Small intestine (tissue), 7 donors: Measurements from ENCODE around the gene GLI1. TPM values are rescaled to one million over a fixed set of nuclear protein-coding genes. Genes with fewer than 3 reads are reported as not detected.
"Not testable (repeated sequence)": the region's sequence is repeated elsewhere in the genome, so short reads cannot be mapped to it uniquely, and the experiment has no call there.

ENCODE experiments used
- DNase-seq, 2 donors: peaks; one replicate each; pipeline versions ENCODE4 v3.0.0 to v3.0.0-alpha.2; 2013
- FAIRE-seq: peaks from 2 replicates; lab custom pipeline; 2012; peaks lifted over from hg19 to GRCh38; lab: Jason Lieb, UNC
- H3K27ac ChIP-seq, 3 donors: one replicate each; pipeline ENCODE4 v1.5.1; 2013; ENCODE audit warnings: low read length in 2 of 3, mild to moderate bottlenecking in 2 of 3, control low read depth in 1 of 3, inconsistent platforms in 1 of 3, low read depth in 1 of 3, moderate library complexity in 1 of 3
- H3K27me3 ChIP-seq, 3 donors: one replicate each; pipeline ENCODE4 v1.6.1; 2013; ENCODE audit warnings: low read length in 3 of 3, inconsistent platforms in 1 of 3; ENCODE audit not compliant: control insufficient read depth in 3 of 3, insufficient read depth in 3 of 3
- H3K36me3 ChIP-seq, 3 donors: one replicate each; pipeline ENCODE4 v1.6.1; 2013; ENCODE audit warnings: low read length in 3 of 3, inconsistent platforms in 1 of 3, low read depth in 1 of 3, mild to moderate bottlenecking in 1 of 3, moderate library complexity in 1 of 3; ENCODE audit not compliant: control insufficient read depth in 3 of 3, insufficient read depth in 2 of 3
- H3K4me1 ChIP-seq, 3 donors: one replicate each; pipeline ENCODE4 v1.6.1; 2013; ENCODE audit warnings: low read length in 2 of 3, inconsistent platforms in 1 of 3, low read depth in 1 of 3, mild to moderate bottlenecking in 1 of 3, moderate library complexity in 1 of 3; ENCODE audit not compliant: control insufficient read depth in 3 of 3, insufficient read depth in 2 of 3
- H3K4me3 ChIP-seq, 3 donors: one replicate each; pipeline ENCODE4 v1.5.1; 2013; ENCODE audit warnings: low read length in 3 of 3, control low read depth in 1 of 3, inconsistent platforms in 1 of 3, low read depth in 1 of 3, mild to moderate bottlenecking in 1 of 3, moderate library complexity in 1 of 3
- H3K9me3 ChIP-seq, 2 donors: one replicate each; pipeline ENCODE4 v1.6.1; 2013; ENCODE audit warnings: low read depth in 1 of 2, low read length in 1 of 2; ENCODE audit not compliant: control insufficient read depth in 2 of 2, insufficient read depth in 1 of 2
- WGBS, 3 donors: extraction: QIAGEN DNeasy Blood & Tissue Kit; methylation state at CpG; one replicate each; pipeline ENCODE4 v1.1.7; 2013; 5-methylcytosine and 5-hydroxymethylcytosine counted together
- polyA plus RNA-seq, 4 donors: library from polyadenylated mRNA; stranded (reverse) in 3 of 4; unstranded in 1 of 4; fragments of 200-250 nt in 3 of 4; fragments of 120-200 nt in 1 of 4; gene quantifications; one replicate each; pipeline versions ENCODE4 v1.2.1 to v1.2.3, GENCODE V29; 2013
- donor health status: healthy with polysubstance abuse.
- donor health status: control.
- donor health status: control.
- donor health status: Bipolar disorder and iron deficiency.
- donor health status: healthy.

Gene GLI1
- polyA plus RNA-seq, 4 donors = 1.5 to 5.5 (median 1.9) TPM; not detected in 1

DNA sequence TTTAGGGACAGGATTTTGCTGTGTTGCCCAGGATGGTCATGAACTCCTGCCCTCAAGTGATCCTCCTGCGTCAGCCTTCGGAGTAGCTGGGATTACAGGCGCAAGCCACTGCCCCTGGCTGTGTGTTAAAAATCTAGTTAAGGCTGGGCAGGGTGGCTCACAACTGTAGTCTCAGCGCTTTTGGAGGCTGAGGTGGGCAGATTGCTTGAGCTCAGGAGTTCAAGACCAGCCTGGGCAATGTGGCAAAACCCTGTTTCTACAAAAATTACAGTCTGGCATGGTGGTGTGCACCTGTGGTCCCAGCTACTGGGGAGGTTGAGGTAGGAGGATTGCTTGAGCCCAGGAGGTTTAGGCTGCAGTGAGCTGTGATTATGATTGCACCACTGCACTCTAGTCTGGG is 51.6 kb downstream of the GLI1 start:
- H3K4me1 ChIP-seq = no peaks in the 10 kb centered on the region
- no peak overlapping the region for H3K4me3 ChIP-seq
- DNase-seq = no peak
- H3K27ac ChIP-seq = no peak overlapping the region
- WGBS, 3 donors = 96 to 100% (median 98%) methylated on average over 4 of the region's 4 CpGs
- FAIRE-seq = no peak
- H3K36me3 ChIP-seq = peaks cover 9 to 60% (median 20%) of the 10 kb centered on the region in 3 donors
- H3K27me3 ChIP-seq = no peaks in the 10 kb centered on the region
- no peaks in the 10 kb centered on the region for H3K9me3 ChIP-seq

DNA sequence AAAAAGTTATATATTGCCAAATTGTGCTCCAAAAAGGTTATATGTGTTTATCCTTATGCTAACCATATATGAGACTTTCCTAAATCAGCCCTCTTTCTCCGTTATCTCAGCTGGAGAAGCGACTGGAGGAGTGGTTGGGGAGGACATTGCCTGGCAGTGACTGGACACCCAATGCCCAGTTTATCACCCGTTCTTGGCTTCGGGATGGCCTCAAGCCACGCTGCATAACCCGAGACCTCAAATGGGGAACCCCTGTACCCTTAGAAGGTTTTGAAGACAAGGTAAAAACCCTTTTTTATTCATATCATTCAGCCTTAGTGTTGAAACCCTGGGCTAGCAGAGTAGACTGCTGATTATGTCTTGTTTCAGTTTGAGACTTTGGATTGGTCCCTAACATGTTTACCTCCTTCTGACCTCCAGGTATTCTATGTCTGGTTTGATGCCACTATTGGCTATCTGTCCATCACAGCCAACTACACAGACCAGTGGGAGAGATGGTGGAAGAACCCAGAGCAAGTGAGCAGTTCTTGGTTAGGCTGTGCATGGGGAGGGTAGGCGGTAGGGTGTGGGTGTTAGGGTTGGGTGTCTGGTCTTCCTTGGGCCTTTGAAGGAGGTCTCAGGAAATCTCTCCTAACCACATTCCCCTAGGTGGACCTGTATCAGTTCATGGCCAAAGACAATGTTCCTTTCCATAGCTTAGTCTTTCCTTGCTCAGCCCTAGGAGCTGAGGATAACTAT is 52.2 kb downstream of the GLI1 start:
- WGBS, 3 donors = 94 to 97% (median 94%) methylated on average over 7 of the region's 7 CpGs
- DNase-seq (no peak), FAIRE-seq (no peak)
- Histone ChIP-seq H3K36me3 (peaks cover 14 to 63% (median 26%) of the 10 kb centered on the region in 3 donors), H3K27ac (no peak overlapping the region), H3K4me3 (no peak overlapping the region), H3K4me1 (no peaks in the 10 kb centered on the region), H3K9me3 (no peaks in the 10 kb centered on the region), H3K27me3 (no peaks in the 10 kb centered on the region)

DNA sequence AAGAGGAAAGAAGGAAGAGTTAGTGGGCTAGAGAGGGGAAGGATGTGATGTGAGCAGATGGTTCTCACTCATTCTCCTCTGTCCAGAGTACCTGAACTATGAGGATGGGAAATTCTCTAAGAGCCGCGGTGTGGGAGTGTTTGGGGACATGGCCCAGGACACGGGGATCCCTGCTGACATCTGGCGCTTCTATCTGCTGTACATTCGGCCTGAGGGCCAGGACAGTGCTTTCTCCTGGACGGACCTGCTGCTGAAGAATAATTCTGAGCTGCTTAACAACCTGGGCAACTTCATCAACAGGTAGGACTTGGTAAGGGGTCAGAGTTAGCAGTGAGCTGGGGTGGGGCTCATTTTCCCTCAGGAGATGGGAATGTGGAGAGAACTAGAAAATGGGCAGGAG is 53.1 kb downstream of the GLI1 start:
- H3K27ac ChIP-seq = no peak overlapping the region
- FAIRE-seq (no peak), DNase-seq (no peak)
- H3K4me1 ChIP-seq = no peaks in the 10 kb centered on the region
- H3K27me3 ChIP-seq = no peaks in the 10 kb centered on the region
- peaks cover 16 to 70% (median 33%) of the 10 kb centered on the region in 3 donors for H3K36me3 ChIP-seq
- no peak overlapping the region for H3K4me3 ChIP-seq
- H3K9me3 ChIP-seq = no peaks in the 10 kb centered on the region
- WGBS, 3 donors = 93 to 95% (median 94%) methylated on average over 6 of the region's 6 CpGs

DNA sequence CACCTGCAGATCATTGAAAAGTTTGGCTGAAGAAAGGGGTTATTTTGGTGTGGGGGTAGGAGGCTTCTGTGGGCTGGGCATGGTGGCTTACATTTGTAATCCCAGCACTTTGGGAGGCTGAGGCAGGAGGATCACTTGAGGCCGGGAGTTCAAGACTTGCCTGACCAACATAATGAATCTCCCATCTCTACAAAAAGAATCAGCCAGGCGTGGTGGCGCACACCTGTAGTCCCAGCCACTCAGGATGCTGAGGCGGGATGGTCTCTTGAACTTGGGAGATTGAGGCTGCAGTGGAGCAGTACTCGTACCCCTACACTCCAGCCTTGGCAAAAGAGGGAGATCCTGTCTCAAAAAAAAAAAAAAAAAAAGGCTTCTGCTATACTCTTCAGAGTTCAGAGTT is 53.7 kb downstream of the GLI1 start:
- peaks cover 0 to 4% (median 0%) of the 10 kb centered on the region in 3 donors for H3K4me1 ChIP-seq
- FAIRE-seq = no peak
- H3K27me3 ChIP-seq = no peaks in the 10 kb centered on the region
- WGBS, 3 donors = 90 to 95% (median 95%) methylated on average over 5 of the region's 5 CpGs
- peaks cover 16 to 74% (median 33%) of the 10 kb centered on the region in 3 donors for H3K36me3 ChIP-seq
- H3K27ac ChIP-seq = no peak overlapping the region
- H3K9me3 ChIP-seq = no peaks in the 10 kb centered on the region
- no peak overlapping the region for H3K4me3 ChIP-seq
- DNase-seq = no peak

DNA sequence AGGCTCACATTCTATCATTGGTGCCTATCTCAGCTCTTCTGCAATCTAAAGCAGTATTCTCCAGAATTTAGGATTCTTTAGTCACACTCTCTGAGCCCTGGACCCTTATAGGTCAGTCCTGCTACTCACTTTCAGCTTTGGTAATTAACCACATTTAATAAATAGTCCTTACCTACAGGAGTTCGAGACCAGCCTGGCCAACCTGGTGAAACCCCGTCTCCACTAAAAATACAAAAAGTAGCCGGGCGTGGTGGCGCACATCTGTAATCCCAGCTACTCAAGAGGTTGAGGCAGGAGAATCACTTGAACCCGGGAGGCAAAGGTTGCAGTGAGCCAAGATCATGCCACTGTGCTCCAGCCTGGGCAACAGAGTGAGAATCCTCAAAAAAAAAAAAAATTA is 54.1 kb downstream of the GLI1 start:
- H3K27ac ChIP-seq, H3K9me3 ChIP-seq, H3K4me3 ChIP-seq, DNase-seq, H3K4me1 ChIP-seq, FAIRE-seq, H3K27me3 ChIP-seq: not testable (repeated sequence)
- H3K36me3 ChIP-seq = peaks cover 16 to 76% (median 33%) of the 10 kb centered on the region in 3 donors
- WGBS, 3 donors = 92 to 96% (median 95%) methylated on average over 6 of the region's 6 CpGs

DNA sequence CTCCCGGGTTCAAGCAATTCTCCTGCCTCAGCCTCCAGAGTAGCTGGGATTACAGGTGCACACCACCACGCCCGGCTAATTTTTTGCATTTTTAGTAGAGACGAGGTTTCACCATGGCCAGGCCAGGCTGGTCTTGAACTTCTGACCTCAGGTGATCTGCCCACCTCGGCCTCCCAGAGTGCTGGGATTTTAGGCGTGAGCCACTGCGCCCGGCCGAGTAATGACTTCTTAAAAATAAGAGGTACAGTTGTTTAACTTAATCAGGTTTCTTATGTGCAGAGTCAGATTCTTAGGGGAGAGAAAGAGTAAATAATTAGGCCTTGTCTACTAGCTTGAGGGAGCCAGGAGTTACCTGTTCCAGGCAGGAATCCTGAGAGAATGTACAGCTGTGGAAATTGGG is 54.7 kb downstream of the GLI1 start:
- not testable (repeated sequence) for H3K27ac ChIP-seq, DNase-seq, H3K4me3 ChIP-seq, H3K9me3 ChIP-seq, FAIRE-seq, H3K27me3 ChIP-seq
- 88 to 92% (median 90%) methylated on average over 9 of the region's 9 CpGs for WGBS, 3 donors
- Histone ChIP-seq H3K36me3 (peaks cover 16 to 77% (median 33%) of the 10 kb centered on the region in 3 donors), H3K4me1 (peaks cover 0 to 13% (median 0%) of the 10 kb centered on the region in 3 donors)

DNA sequence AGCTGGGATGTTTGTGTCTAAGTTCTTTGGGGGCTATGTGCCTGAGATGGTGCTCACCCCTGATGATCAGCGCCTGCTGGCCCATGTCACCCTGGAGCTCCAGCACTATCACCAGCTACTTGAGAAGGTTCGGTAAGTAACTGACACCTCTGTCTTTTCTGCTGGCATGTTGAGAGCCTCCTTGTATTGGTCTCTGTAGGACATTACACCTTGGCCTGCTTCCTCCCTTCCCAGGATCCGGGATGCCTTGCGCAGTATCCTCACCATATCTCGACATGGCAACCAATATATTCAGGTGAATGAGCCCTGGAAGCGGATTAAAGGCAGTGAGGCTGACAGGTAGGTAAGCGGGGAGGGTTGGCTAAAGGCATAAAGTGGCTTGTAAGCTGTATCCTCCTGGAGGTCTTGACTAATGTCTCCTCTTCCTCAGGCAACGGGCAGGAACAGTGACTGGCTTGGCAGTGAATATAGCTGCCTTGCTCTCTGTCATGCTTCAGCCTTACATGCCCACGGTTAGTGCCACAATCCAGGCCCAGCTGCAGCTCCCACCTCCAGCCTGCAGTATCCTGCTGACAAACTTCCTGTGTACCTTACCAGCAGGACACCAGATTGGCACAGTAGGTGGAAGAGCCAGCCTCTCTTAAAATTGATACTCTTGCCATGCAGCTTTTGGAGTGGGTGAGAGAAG is 55.3 kb downstream of the GLI1 start:
- Histone ChIP-seq H3K9me3 (no peaks in the 10 kb centered on the region), H3K4me3 (no peak overlapping the region), H3K27ac (no peak overlapping the region), H3K4me1 (peaks cover 0 to 13% (median 0%) of the 10 kb centered on the region in 3 donors), H3K27me3 (no peaks in the 10 kb centered on the region), H3K36me3 (peaks cover 15 to 79% (median 33%) of the 10 kb centered on the region in 3 donors)
- no peak for FAIRE-seq
- WGBS, 3 donors = 89 to 91% (median 91%) methylated on average over 9 of the region's 9 CpGs
- no peak for DNase-seq

DNA sequence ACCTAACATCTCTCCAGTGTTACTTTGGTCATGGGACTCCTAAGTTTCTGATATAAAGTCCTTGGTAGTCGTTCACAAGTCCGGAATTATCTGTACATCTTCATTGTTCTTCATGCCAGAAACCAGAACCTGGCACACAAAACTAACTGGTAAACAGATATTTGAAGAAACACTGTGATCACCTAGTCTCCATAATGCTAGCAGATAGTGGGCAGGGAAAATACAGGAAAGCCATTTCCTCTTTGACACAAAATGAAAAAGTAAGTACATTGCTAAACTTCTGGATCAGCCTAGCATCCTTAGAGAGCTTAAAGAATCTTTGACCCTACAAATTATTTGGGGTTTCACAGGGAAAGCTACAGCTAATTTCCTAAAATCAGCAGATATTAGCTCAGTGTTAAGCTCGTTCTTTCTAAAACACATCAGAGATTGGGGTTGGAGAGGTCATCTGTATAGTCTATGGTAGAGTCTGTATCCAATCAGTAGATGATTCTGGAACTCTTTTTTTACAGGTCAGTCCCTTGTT is 55.9 kb downstream of the GLI1 start:
- H3K4me3 ChIP-seq = no peak overlapping the region
- FAIRE-seq (no peak), DNase-seq (no peak)
- 51 to 73% (median 56%) methylated on average over 3 of the region's 3 CpGs for WGBS, 3 donors
- peaks cover 13 to 73% (median 33%) of the 10 kb centered on the region in 3 donors for H3K36me3 ChIP-seq
- peaks cover 0 to 13% (median 0%) of the 10 kb centered on the region in 3 donors for H3K4me1 ChIP-seq
- H3K27ac ChIP-seq = no peak overlapping the region
- no peaks in the 10 kb centered on the region for H3K27me3 ChIP-seq
- H3K9me3 ChIP-seq = no peaks in the 10 kb centered on the region
